Panc1 (cell line): ENCODE results near the gene UHRF2. TPM values are rescaled to one million over a fixed set of nuclear protein-coding genes. Genes with fewer than 3 reads are reported as not detected.

ENCODE experiments used
- ATAC-seq: fragments of 200-7000 bp; cut with Tn5 transposase; 2 replicates; pipeline ENCODE4 v1.9.1; 2020; ENCODE audit warnings: mild to moderate bottlenecking, moderate library complexity
- BruUV-seq: library from RNA; stranded (reverse); fragments of 400-500 nt; replicated peaks from 2 replicates; lab custom pipeline; 2021; lab: Mats Ljungman, UMichigan
- CTCF ChIA-PET: fragments of 300-600 bp; sonication (Branson Sonifier 250); formaldehyde crosslinking; loops from one replicate; lab custom pipeline; 2022; ENCODE audit warnings: antibody characterized with exemption; lab: Charles Lee
- POLR2A ChIA-PET: fragments of 300-600 bp; sonication (Branson Sonifier 250); formaldehyde crosslinking; loops from one replicate; lab custom pipeline; 2022; ENCODE audit warnings: antibody characterized with exemption; lab: Charles Lee
- DNase-seq: peaks from one replicate; pipeline ENCODE4 v3.0.0-alpha.2; 2010; ENCODE audit warnings: low read depth, low spot score
- H3K27ac ChIP-seq: 2 replicates; pipeline ENCODE4 v1.5.1; 2011; ENCODE audit warnings: mild to moderate bottlenecking, low read length, inconsistent platforms
- H3K27me3 ChIP-seq: fragments of 200-500 bp; sonication (Bioruptor generic); 2 replicates; pipeline ENCODE4 v1.6.0; 2014; ENCODE audit warnings: low read length, inconsistent platforms; ENCODE audit not compliant: control insufficient read depth, insufficient read depth
- H3K36me3 ChIP-seq: fragments of 200-500 bp; sonication (Bioruptor generic); 2 replicates; pipeline ENCODE4 v1.5.1; 2014; ENCODE audit warnings: inconsistent platforms, mild to moderate bottlenecking, low read length, moderate library complexity; ENCODE audit not compliant: control insufficient read depth, insufficient read depth
- H3K4me1 ChIP-seq: 2 replicates; pipeline ENCODE4 v1.5.1; 2011; ENCODE audit warnings: inconsistent platforms, mild to moderate bottlenecking, low read length, moderate library complexity; ENCODE audit not compliant: control insufficient read depth, insufficient read depth
- H3K4me3 ChIP-seq, 2 experiments: 2 replicates each; pipeline ENCODE4 v1.5.1; 2011 to 2012; ENCODE audit warnings: low read depth in 2 of 2, low read length in 2 of 2, mild to moderate bottlenecking in 2 of 2, inconsistent platforms in 1 of 2, moderate library complexity in 1 of 2
- H3K9me3 ChIP-seq: fragments of 200-500 bp; sonication (Bioruptor generic); 2 replicates; pipeline ENCODE4 v1.5.1; 2014; ENCODE audit warnings: low read depth, mild to moderate bottlenecking, inconsistent platforms, low read length, moderate library complexity; ENCODE audit not compliant: control insufficient read depth, insufficient read depth
- POLR2AphosphoS5 ChIP-seq: IDR thresholded peaks from 2 replicates; pipeline ENCODE4 v1.6.1; 2012; ENCODE audit warnings: mild to moderate bottlenecking, low read depth, low read length, moderate library complexity
- SIN3A ChIP-seq: IDR thresholded peaks from 2 replicates; pipeline ENCODE4 v1.6.1; 2012; ENCODE audit warnings: low read depth, mild to moderate bottlenecking, low read length, moderate library complexity, borderline replicate concordance; ENCODE audit not compliant: insufficient read depth
- TCF7L2 ChIP-seq: IDR thresholded peaks from 2 replicates; pipeline ENCODE4 v1.6.1; 2011; ENCODE audit warnings: mild to moderate bottlenecking, low read depth, low read length, inconsistent platforms
- in situ Hi-C: cut with HindIII; loops from 2 replicates; pipeline ENCODE4 v1.10.0; 2016; ENCODE audit warnings: low sequenced_read_pairs, low pct_unique_long_range_greater_than_20kb
- intact Hi-C: fragments of 100-400 bp; cut with micrococcal nuclease; formaldehyde crosslinking; loops from one replicate; pipeline ENCODE4 v1.10.0; 2022; ENCODE audit not compliant: unreplicated experiment
- total RNA-seq: library from RNA; stranded (reverse); gene quantifications from one replicate; pipeline ENCODE4 v1.2.1, GENCODE V29; 2021; ENCODE audit not compliant: unreplicated experiment
- TF ChIP-seq, protein P1 (sequence below), 2 experiments: IDR thresholded peaks; 2 replicates each; pipeline ENCODE4 v1.6.1; 2011 to 2012; ENCODE audit warnings: low read depth in 2 of 2, control low read depth in 1 of 2, low read length in 1 of 2, mild to moderate bottlenecking in 1 of 2, moderate library complexity in 1 of 2; ENCODE audit not compliant: insufficient read depth in 1 of 2
- TF ChIP-seq, protein P2 (sequence below): fragments of 450-650 bp; IDR thresholded peaks from 2 replicates; pipeline ENCODE4 v1.5.1; 2017; ENCODE audit warnings: mild to moderate bottlenecking

UHRF2 gene
- total RNA-seq, 1 experiment from 2014 or later, result 17.2 TPM

DNA sequence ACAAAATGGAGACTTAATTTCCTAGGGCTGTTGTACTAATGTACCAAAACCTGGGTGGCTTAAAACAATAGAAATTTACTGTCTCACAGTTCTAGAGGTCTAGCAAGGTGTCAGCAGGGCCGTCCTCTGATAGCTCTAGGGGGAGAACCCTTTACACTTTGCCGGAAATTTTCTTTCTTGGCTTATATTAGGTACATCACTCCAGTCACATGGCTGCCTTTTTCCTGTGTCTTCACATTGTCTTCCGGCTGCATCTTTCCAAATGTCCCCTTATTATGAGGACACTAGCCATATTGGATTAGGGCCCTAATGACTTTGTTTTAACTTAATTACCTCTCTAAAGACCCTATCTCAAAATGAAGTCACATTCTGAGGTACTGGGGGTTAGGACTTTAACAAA lies 5.8 kb downstream of the UHRF2 start:
- Histone ChIP-seq H3K27ac (no peak overlapping the region), H3K4me1 (no peaks in the 10 kb centered on the region; the same call in 1 of the 2 replicates), H3K9me3 (no peaks in the 10 kb centered on the region), H3K36me3 (no peaks in the 10 kb centered on the region; the same call in 1 of the 2 replicates), H3K27me3 (no peaks in the 10 kb centered on the region), H3K4me3 (no peak overlapping the region)
- BruUV-seq, result no TSS peak
- ATAC-seq, result no peak
- POLR2A ChIA-PET, result no interaction called here
- no peak for TF ChIP-seq SIN3A
- no peak for TF ChIP-seq TCF7L2
- TF ChIP-seq, protein P1, sequence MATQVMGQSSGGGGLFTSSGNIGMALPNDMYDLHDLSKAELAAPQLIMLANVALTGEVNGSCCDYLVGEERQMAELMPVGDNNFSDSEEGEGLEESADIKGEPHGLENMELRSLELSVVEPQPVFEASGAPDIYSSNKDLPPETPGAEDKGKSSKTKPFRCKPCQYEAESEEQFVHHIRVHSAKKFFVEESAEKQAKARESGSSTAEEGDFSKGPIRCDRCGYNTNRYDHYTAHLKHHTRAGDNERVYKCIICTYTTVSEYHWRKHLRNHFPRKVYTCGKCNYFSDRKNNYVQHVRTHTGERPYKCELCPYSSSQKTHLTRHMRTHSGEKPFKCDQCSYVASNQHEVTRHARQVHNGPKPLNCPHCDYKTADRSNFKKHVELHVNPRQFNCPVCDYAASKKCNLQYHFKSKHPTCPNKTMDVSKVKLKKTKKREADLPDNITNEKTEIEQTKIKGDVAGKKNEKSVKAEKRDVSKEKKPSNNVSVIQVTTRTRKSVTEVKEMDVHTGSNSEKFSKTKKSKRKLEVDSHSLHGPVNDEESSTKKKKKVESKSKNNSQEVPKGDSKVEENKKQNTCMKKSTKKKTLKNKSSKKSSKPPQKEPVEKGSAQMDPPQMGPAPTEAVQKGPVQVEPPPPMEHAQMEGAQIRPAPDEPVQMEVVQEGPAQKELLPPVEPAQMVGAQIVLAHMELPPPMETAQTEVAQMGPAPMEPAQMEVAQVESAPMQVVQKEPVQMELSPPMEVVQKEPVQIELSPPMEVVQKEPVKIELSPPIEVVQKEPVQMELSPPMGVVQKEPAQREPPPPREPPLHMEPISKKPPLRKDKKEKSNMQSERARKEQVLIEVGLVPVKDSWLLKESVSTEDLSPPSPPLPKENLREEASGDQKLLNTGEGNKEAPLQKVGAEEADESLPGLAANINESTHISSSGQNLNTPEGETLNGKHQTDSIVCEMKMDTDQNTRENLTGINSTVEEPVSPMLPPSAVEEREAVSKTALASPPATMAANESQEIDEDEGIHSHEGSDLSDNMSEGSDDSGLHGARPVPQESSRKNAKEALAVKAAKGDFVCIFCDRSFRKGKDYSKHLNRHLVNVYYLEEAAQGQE (IDR thresholded peaks at IDR 0.05; ENCODE audit: insufficient read depth in 1 of 2, low read depth in 2 of 2, low read length in 1 of 2), result no peak
- no peak for TF ChIP-seq POLR2AphosphoS5
- TF ChIP-seq, protein P2, sequence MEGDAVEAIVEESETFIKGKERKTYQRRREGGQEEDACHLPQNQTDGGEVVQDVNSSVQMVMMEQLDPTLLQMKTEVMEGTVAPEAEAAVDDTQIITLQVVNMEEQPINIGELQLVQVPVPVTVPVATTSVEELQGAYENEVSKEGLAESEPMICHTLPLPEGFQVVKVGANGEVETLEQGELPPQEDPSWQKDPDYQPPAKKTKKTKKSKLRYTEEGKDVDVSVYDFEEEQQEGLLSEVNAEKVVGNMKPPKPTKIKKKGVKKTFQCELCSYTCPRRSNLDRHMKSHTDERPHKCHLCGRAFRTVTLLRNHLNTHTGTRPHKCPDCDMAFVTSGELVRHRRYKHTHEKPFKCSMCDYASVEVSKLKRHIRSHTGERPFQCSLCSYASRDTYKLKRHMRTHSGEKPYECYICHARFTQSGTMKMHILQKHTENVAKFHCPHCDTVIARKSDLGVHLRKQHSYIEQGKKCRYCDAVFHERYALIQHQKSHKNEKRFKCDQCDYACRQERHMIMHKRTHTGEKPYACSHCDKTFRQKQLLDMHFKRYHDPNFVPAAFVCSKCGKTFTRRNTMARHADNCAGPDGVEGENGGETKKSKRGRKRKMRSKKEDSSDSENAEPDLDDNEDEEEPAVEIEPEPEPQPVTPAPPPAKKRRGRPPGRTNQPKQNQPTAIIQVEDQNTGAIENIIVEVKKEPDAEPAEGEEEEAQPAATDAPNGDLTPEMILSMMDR, result no peak
- DNase-seq, result no peak
- intact Hi-C loops (no loop called here), in situ Hi-C loops (no loop called here)
- CTCF ChIA-PET, result no interaction called here

DNA sequence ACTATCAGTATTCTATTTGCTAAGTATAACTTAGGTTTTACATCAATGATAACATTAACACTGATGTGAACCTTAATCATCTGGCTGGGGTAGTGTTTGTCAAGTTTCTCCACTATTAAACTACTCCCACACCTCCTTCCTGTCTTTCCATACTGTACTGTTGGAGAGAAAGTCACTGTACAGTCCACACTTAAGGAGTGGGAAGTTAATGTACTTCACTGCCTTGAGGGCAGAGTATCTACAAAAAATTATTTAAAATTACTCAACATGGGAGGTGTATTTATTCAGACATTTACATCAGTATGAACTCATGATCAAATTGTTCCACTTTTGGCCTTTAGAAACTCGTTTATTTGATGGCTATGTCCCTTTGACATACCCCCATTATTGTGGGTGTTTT lies 11.9 kb downstream of the UHRF2 start:
- no peak for ATAC-seq
- Histone ChIP-seq H3K9me3 (no peaks in the 10 kb centered on the region), H3K36me3 (no peaks in the 10 kb centered on the region; the same call in 1 of the 2 replicates), H3K4me1 (no peaks in the 10 kb centered on the region; the same call in 1 of the 2 replicates), H3K27ac (no peak overlapping the region), H3K27me3 (no peaks in the 10 kb centered on the region), H3K4me3 (no peak overlapping the region)
- intact Hi-C loops, result no loop called here
- no peak for DNase-seq
- ChIA-PET POLR2A (no interaction called here), CTCF (no interaction called here)
- TF ChIP-seq POLR2AphosphoS5 (no peak), SIN3A (no peak), TCF7L2 (no peak)
- TF ChIP-seq, protein P1 (IDR thresholded peaks at IDR 0.05; ENCODE audit: insufficient read depth in 1 of 2, low read depth in 2 of 2, low read length in 1 of 2), result no peak
- TF ChIP-seq, protein P2, result no peak
- BruUV-seq, result no TSS peak
- in situ Hi-C loops, result no loop called here
